Activated CD8-positive, alpha-beta memory T cell treated with anti-CD3 and anti-CD28 coated beads for 36 hours (primary cell): ENCODE measurements around the gene GRAMD4. TPM values are rescaled to one million over a fixed set of nuclear protein-coding genes. Genes with fewer than 3 reads are reported as not detected.

Experiments used
- CTCF ChIA-PET: fragments of 350-600 bp; sonication (Branson Sonifier 250); formaldehyde crosslinking; loops from one replicate; lab custom pipeline; 2021; ENCODE audit warnings: antibody characterized with exemption; lab: Charles Lee
- POLR2A ChIA-PET: fragments of 350-600 bp; sonication (Branson Sonifier 250); formaldehyde crosslinking; loops from one replicate; lab custom pipeline; 2021; ENCODE audit warnings: antibody characterized with exemption; lab: Charles Lee
- total RNA-seq, 2 experiments: library from RNA; stranded (reverse); gene quantifications; one replicate each; pipeline ENCODE4 v1.2.3, GENCODE V29; 2021

GRAMD4 gene, protein sequence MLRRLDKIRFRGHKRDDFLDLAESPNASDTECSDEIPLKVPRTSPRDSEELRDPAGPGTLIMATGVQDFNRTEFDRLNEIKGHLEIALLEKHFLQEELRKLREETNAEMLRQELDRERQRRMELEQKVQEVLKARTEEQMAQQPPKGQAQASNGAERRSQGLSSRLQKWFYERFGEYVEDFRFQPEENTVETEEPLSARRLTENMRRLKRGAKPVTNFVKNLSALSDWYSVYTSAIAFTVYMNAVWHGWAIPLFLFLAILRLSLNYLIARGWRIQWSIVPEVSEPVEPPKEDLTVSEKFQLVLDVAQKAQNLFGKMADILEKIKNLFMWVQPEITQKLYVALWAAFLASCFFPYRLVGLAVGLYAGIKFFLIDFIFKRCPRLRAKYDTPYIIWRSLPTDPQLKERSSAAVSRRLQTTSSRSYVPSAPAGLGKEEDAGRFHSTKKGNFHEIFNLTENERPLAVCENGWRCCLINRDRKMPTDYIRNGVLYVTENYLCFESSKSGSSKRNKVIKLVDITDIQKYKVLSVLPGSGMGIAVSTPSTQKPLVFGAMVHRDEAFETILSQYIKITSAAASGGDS
- 10 to 100 TPM; 31.4 to 36.4 TPM for total RNA-seq

GRCh38 chr22:46619830-46620501, at the start of gene GRAMD4:
TSS of gene GRAMD4 (plus strand) at chr22:46620386. CDS start at chr22:46626800, 6,414 bp downstream.
- ChIA-PET POLR2A (no interaction called here), CTCF (no interaction called here)

- CTCF ChIA-PET: interaction anchor here (2.2 kb wide), 1 partner anchor 8 kb away, joined by 7 read pairs; no protein-coding TSS in a partner anchor
- POLR2A ChIA-PET: no interaction called here
Observed at GRCh38 chr22:46571642-46572250, 48.4 kb upstream of the GRAMD4 start.

GRCh38 chr22:46572911-46573780, 47.0 kb upstream of the GRAMD4 start:
- ChIA-PET POLR2A (no interaction called here), CTCF (interaction anchor here (2.2 kb wide), 1 partner anchor 10 kb away, joined by 7 read pairs; no protein-coding TSS in a partner anchor)

DNA sequence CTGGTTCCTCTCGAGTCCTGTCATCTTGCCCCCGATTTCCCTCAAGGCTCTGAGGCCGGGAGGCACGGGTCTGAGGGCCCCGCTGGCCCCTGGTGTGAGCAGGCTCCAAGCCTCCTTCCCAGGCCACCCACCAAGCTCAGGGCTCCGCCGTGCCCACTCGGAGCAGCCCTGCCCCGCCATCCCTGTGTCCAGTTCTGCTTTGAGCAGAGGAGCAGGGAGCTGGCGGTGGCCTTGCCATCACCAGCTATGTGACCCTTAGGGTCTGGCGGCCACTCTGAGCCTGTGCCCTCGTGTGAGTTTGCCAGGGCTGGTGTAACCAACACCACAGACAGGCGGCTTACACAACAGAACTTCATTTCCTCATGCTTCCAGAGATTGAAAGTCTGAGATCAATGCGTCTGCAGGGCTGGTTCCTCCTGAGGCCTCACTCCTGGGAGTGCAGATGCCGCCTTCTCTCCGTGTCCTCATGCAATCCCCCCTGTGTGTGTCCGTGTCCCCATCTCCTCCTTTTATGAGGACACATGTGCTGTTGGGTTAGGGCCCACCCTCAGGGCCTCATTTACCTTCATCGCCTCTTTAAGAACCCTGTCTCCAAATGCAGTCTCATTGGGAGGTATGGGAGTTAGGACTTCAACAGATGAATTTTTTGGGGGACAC, 46.3 kb upstream of the GRAMD4 start:
- POLR2A ChIA-PET: no interaction called here
- CTCF ChIA-PET: interaction anchor here (2.2 kb wide), 1 partner anchor 11 kb away, joined by 7 read pairs; no protein-coding TSS in a partner anchor

GRCh38 chr22:46574438-46574992, 45.7 kb upstream of the GRAMD4 start:
- CTCF ChIA-PET: interaction anchor here (2.1 kb wide), 1 partner anchor 11 kb away, joined by 9 read pairs; no protein-coding TSS in a partner anchor

DNA sequence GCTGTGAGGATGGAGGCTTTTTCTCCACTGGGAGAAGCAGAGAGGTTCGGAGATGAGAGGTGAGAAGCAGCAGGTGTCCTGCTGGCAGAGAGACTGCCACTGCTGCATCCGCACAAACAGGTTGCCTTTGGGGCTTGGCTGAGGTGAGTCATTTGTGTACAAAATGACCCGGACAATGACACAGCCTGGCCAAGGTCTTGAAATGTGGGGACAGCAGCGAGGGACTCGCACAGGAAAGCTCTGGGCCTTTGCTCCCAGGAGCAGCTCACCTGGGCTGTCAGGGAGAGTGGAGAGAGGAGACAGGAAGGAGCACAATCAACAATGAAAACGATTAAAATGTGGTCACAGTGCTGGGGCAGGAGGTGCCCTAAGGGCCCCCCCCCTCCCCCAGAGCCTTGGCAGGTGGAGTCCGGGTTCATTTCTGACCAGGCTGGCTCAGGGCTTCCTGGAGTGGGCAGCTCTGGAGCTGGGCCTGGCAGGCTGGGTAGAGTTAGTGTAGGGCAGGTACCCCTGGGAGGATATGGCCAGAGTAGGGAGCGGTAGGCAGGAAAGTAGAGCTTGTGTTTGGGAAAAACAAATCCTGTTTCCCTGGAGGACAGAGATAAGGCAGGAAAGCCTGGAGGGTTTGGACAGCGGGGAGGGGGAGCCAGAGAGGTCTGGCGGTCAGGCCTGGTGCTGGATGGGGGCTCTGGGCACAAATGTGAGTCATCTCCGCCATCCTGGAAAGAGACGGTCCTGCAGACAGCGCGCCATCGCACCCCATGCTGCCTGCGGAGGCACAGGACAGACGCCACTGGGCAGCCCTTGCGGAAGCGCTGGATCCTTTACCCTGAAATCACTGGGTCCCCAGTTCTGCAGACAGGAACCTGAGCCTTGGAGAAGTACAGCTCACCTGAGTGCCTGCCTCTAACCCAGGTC, 44.9 kb upstream of the GRAMD4 start:
- POLR2A ChIA-PET: interaction anchor here (0.6 kb wide), 1 partner anchor 107 kb away, joined by 3 read pairs; no protein-coding TSS in a partner anchor
- CTCF ChIA-PET: interaction anchor here (2.1 kb wide), 1 partner anchor 12 kb away, joined by 9 read pairs; no protein-coding TSS in a partner anchor

More at GRCh38 chr22:46574438-46574992, 45.7 kb upstream of the GRAMD4 start:
- POLR2A ChIA-PET: interaction anchor here (0.6 kb wide), 1 partner anchor 107 kb away, joined by 3 read pairs; no protein-coding TSS in a partner anchor

- ChIA-PET CTCF (interaction anchor here (2.1 kb wide), 1 partner anchor 13 kb away, joined by 9 read pairs; no protein-coding TSS in a partner anchor), POLR2A (no interaction called here)
Observed at GRCh38 chr22:46575911-46576555, 44.2 kb upstream of the GRAMD4 start.

DNA sequence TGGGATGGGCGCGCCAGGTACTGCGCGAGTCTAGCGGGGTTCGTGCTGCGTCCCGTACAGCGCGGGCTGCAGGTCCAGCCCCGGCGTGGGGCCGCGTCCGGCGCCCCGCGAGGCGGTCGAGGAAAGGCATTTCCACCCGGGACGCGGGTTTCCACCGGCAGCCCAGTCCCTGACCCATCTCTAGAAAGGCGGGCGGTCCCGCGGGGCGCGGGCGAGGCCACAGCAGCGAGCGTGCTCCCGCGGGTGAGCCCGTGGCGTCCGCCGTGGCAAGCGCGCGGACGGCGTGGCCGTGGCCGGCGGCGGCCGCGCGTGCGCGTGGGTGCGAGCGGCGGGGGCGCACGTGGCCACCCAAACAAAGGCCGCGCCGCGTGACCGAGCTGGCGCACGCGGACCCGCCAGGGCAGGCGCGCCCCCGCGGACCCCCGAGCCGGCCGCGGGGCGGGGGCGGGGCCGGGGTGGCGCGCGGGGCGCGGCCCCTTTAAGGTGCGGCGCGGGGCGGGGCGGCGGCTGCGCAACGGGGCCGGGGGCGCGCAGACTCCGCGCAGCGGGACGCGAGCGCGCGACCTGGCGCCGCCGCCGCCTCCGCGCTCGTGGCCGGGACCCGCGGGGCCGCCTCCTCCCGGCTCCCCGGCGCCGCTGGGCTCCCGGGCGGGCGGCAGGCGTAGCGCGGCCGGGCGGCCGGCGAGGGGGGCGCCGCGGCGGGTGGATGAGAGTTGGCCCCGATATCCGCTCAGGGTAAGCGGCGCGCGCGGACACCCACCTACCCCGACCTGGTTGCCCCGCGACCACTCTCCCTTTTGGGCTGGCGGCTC, 43.4 kb upstream of the GRAMD4 start:
- POLR2A ChIA-PET: no interaction called here
- CTCF ChIA-PET: interaction anchor here (2.1 kb wide), 1 partner anchor 13 kb away, joined by 9 read pairs; no protein-coding TSS in a partner anchor

- ChIA-PET CTCF (interaction anchor here (0.9 kb wide), 1 partner anchor 14 kb away, joined by 3 read pairs; no protein-coding TSS in a partner anchor), POLR2A (no interaction called here)
Observed at GRCh38 chr22:46577368-46578249, 42.6 kb upstream of the GRAMD4 start.

DNA sequence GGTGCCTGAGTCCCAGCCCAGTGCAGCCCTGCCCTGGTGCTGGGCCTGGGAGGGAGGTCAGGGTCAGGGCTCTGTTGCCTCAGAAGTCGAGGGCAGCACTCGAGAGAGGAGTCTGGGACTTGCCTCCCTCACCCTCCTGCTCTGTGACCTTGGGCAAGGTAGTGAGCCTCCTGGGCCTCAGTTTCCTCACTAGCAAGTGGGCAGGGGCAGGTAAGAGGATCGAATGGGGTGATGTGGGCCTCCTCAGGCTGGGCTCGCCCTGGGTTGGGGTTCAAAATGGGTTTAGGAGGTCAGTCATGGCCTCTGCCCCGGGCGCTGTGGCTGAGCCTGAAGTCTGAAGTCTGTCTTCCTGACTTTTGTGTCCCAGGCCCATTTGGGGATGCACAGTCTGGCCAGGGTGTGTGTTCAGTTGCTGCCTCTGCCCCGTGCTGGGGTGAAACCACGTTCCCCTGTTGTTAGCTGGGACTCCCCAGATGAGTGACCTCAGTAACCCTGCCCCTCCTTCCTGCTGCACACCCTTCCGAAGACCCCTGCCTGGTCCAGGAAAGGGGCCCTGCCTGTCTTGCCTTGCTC, 41.8 kb upstream of the GRAMD4 start:
- CTCF ChIA-PET: interaction anchor here (0.9 kb wide), 1 partner anchor 15 kb away, joined by 3 read pairs; no protein-coding TSS in a partner anchor
- POLR2A ChIA-PET: no interaction called here

GRCh38 chr22:46578824-46579561, 41.2 kb upstream of the GRAMD4 start:
- ChIA-PET CTCF (interaction anchor here (0.9 kb wide), 1 partner anchor 16 kb away, joined by 3 read pairs; no protein-coding TSS in a partner anchor), POLR2A (no interaction called here)

GRCh38 chr22:46579751-46580449, 40.3 kb upstream of the GRAMD4 start:
- ChIA-PET POLR2A (no interaction called here), CTCF (no interaction called here)
